HUES64 (cell line): ENCODE data around the gene MAML3.
"Not testable (repeated sequence)": the region's sequence is repeated elsewhere in the genome, so short reads cannot be mapped to it uniquely, and the experiment has no call there.

Experiments
- H3K27ac ChIP-seq: 2 replicates; pipeline ENCODE4 v1.7.0; 2013; ENCODE audit warnings: low read depth, low read length, inconsistent platforms
- H3K27me3 ChIP-seq: 2 replicates; pipeline ENCODE4 v1.6.1; 2013; ENCODE audit warnings: mild to moderate bottlenecking, low read length; ENCODE audit not compliant: insufficient read depth
- H3K36me3 ChIP-seq: 2 replicates; pipeline ENCODE4 v1.6.1; 2013; ENCODE audit warnings: mild to moderate bottlenecking, low read length; ENCODE audit not compliant: insufficient read depth
- H3K4me1 ChIP-seq: 2 replicates; pipeline ENCODE4 v1.6.1; 2013; ENCODE audit warnings: mild to moderate bottlenecking, low read length, moderate library complexity; ENCODE audit not compliant: insufficient read depth
- H3K4me3 ChIP-seq: 2 replicates; pipeline ENCODE4 v1.5.1; 2013; ENCODE audit warnings: mild to moderate bottlenecking, low read length, moderate library complexity
- H3K9ac ChIP-seq: 2 replicates; pipeline ENCODE4 v1.6.1; 2013; ENCODE audit warnings: mild to moderate bottlenecking, low read depth, low read length
- H3K9me3 ChIP-seq: 2 replicates; pipeline ENCODE4 v1.6.1; 2013; ENCODE audit warnings: low read depth, low read length; ENCODE audit not compliant: insufficient read depth
- WGBS: fragments of 150-250, 120-280 bp; methylation state at CpG from one replicate; pipeline ENCODE4 v1.1.7; 2013; ENCODE audit warnings: missing lambda C conversion rate; 5-methylcytosine and 5-hydroxymethylcytosine counted together

Gene MAML3

GRCh38 chr4:139704915-139705485 is 449.0 kb downstream of the MAML3 start:
- Histone ChIP-seq H3K4me1 (no peaks in the 10 kb centered on the region), H3K27me3 (peaks cover 5% of the 10 kb centered on the region), H3K27ac (no peak overlapping the region), H3K36me3 (no peaks in the 10 kb centered on the region), H3K9ac (no peak overlapping the region), H3K4me3 (no peak overlapping the region), H3K9me3 (no peaks in the 10 kb centered on the region)
- WGBS: 94% methylated on average over 4 of the region's 4 CpGs

- Histone ChIP-seq H3K9me3 (no peaks in the 10 kb centered on the region), H3K9ac (no peak overlapping the region), H3K27ac (no peak overlapping the region), H3K36me3 (no peaks in the 10 kb centered on the region), H3K4me3 (no peak overlapping the region), H3K27me3 (no peaks in the 10 kb centered on the region), H3K4me1 (no peaks in the 10 kb centered on the region)
- WGBS: 91% methylated on average over 5 of the region's 5 CpGs
These were observed 453.4 kb downstream of the MAML3 start for GRCh38 chr4:139700568-139700967.

- H3K4me1 ChIP-seq, H3K27me3 ChIP-seq, H3K36me3 ChIP-seq, H3K9me3 ChIP-seq, H3K27ac ChIP-seq, H3K9ac ChIP-seq, H3K4me3 ChIP-seq: not testable (repeated sequence)
- over 99% methylated on average over 15 of the region's 25 CpGs for WGBS
These were observed 455.6 kb downstream of the MAML3 start for GRCh38 chr4:139698167-139698925.

GRCh38 chr4:139696491-139696890 is 457.5 kb downstream of the MAML3 start:
- no peaks in the 10 kb centered on the region for H3K36me3 ChIP-seq
- no peak overlapping the region for H3K9ac ChIP-seq
- 92% methylated on average over 5 of the region's 5 CpGs for WGBS
- no peaks in the 10 kb centered on the region for H3K27me3 ChIP-seq
- no peak overlapping the region for H3K4me3 ChIP-seq
- H3K4me1 ChIP-seq: no peaks in the 10 kb centered on the region
- H3K9me3 ChIP-seq: no peaks in the 10 kb centered on the region
- H3K27ac ChIP-seq: no peak overlapping the region

GRCh38 chr4:139694522-139695107 is 459.4 kb downstream of the MAML3 start:
- H3K36me3 ChIP-seq: no peaks in the 10 kb centered on the region
- H3K27ac ChIP-seq: no peak overlapping the region
- no peak overlapping the region for H3K9ac ChIP-seq
- H3K4me3 ChIP-seq: no peak overlapping the region
- no peaks in the 10 kb centered on the region for H3K4me1 ChIP-seq
- 96% methylated on average over 3 of the region's 3 CpGs for WGBS
- H3K27me3 ChIP-seq: no peaks in the 10 kb centered on the region
- no peaks in the 10 kb centered on the region for H3K9me3 ChIP-seq

- Histone ChIP-seq H3K4me1 (no peaks in the 10 kb centered on the region), H3K27ac (no peak overlapping the region), H3K27me3 (no peaks in the 10 kb centered on the region), H3K4me3 (no peak overlapping the region), H3K9ac (no peak overlapping the region), H3K36me3 (no peaks in the 10 kb centered on the region), H3K9me3 (no peaks in the 10 kb centered on the region)
- 84% methylated on average over 4 of the region's 4 CpGs for WGBS
These were observed 461.5 kb downstream of the MAML3 start for GRCh38 chr4:139692309-139693012.

- Histone ChIP-seq H3K27ac (no peak overlapping the region), H3K27me3 (no peaks in the 10 kb centered on the region), H3K4me3 (no peak overlapping the region), H3K36me3 (no peaks in the 10 kb centered on the region), H3K9ac (no peak overlapping the region), H3K4me1 (no peaks in the 10 kb centered on the region), H3K9me3 (no peaks in the 10 kb centered on the region)
These were observed 463.6 kb downstream of the MAML3 start for GRCh38 chr4:139690419-139690818.

- WGBS: 88% methylated on average over 6 of the region's 6 CpGs
- Histone ChIP-seq H3K4me1 (no peaks in the 10 kb centered on the region), H3K27me3 (no peaks in the 10 kb centered on the region), H3K4me3 (no peak overlapping the region), H3K27ac (no peak overlapping the region), H3K9me3 (no peaks in the 10 kb centered on the region), H3K36me3 (no peaks in the 10 kb centered on the region), H3K9ac (no peak overlapping the region)
These were observed 464.8 kb downstream of the MAML3 start for GRCh38 chr4:139689093-139689722.

GRCh38 chr4:139686988-139687387 is 467.0 kb downstream of the MAML3 start:
- no peak overlapping the region for H3K27ac ChIP-seq
- no peak overlapping the region for H3K9ac ChIP-seq
- 96% methylated on average over 3 of the region's 3 CpGs for WGBS
- no peaks in the 10 kb centered on the region for H3K9me3 ChIP-seq
- no peaks in the 10 kb centered on the region for H3K36me3 ChIP-seq
- H3K4me3 ChIP-seq: no peak overlapping the region
- no peaks in the 10 kb centered on the region for H3K4me1 ChIP-seq
- no peaks in the 10 kb centered on the region for H3K27me3 ChIP-seq

- no peak overlapping the region for H3K4me3 ChIP-seq
- 50% methylated on average over 1 of the region's 1 CpG for WGBS
- H3K36me3 ChIP-seq: no peaks in the 10 kb centered on the region
- no peaks in the 10 kb centered on the region for H3K4me1 ChIP-seq
- no peak overlapping the region for H3K9ac ChIP-seq
- no peaks in the 10 kb centered on the region for H3K27me3 ChIP-seq
- no peaks in the 10 kb centered on the region for H3K9me3 ChIP-seq
- H3K27ac ChIP-seq: no peak overlapping the region
These were observed 467.9 kb downstream of the MAML3 start for GRCh38 chr4:139686130-139686529.

GRCh38 chr4:139685180-139685579 is 468.8 kb downstream of the MAML3 start:
- H3K4me1 ChIP-seq: no peaks in the 10 kb centered on the region
- H3K4me3 ChIP-seq: no peak overlapping the region
- 95% methylated on average over 5 of the region's 5 CpGs for WGBS
- H3K27ac ChIP-seq: no peak overlapping the region
- no peaks in the 10 kb centered on the region for H3K9me3 ChIP-seq
- no peak overlapping the region for H3K9ac ChIP-seq
- no peaks in the 10 kb centered on the region for H3K36me3 ChIP-seq
- H3K27me3 ChIP-seq: no peaks in the 10 kb centered on the region
